HepG2 (cell line): ENCODE results near the gene TTLL8. TPM values are rescaled to one million over a fixed set of nuclear protein-coding genes. Genes with fewer than 3 reads are reported as not detected.

ENCODE experiments used
- ATAC-seq: fragments of 200-7000 bp; cut with Tn5 transposase; 3 replicates; pipeline ENCODE4 v1.9.1; 2020; ENCODE audit warnings: mild to moderate bottlenecking, moderate library complexity
- BruUV-seq: library from RNA; stranded (reverse); fragments of 400-500 nt; replicated peaks from 2 replicates; lab custom pipeline; 2021; lab: Mats Ljungman, UMichigan
- CTCF ChIA-PET: fragments of 300-600 bp; formaldehyde crosslinking; extraction: SDS; loops from one replicate; lab custom pipeline; 2021; ENCODE audit warnings: low total read pairs, inconsistent platforms, low intra/inter-chr PET ratio; lab: Yijun Ruan, JAX
- POLR2A ChIA-PET: fragments of 350-600 bp; sonication (Branson Sonifier 250); formaldehyde crosslinking; loops from one replicate; lab custom pipeline; 2020; ENCODE audit warnings: antibody characterized with exemption, inconsistent platforms; lab: Yijun Ruan, JAX
- DNase-seq: peaks from one replicate; pipeline ENCODE4 v3.0.0-alpha.2; 2015; ENCODE audit warnings: low spot score
- FAIRE-seq: peaks from 3 replicates; lab custom pipeline; 2011; peaks lifted over from hg19 to GRCh38; lab: Jason Lieb, UNC
- H2AFZ ChIP-seq: one replicate; pipeline ENCODE4 v1.6.1; 2011; ENCODE audit warnings: low read length, inconsistent platforms
- H3K27ac ChIP-seq: fragments of 300-600 bp; 3 replicates; pipeline ENCODE4 v1.8.0; 2011; ENCODE audit warnings: mixed run types, mild to moderate bottlenecking, mixed read lengths, low read length, inconsistent platforms; ENCODE audit not compliant: insufficient read depth; ENCODE audit errors: extremely low read length
- H3K27me3 ChIP-seq, 2 experiments: fragments of 200-600 bp in 1 of 2; 2 replicates in 1 of 2; 3 replicates in 1 of 2; pipeline versions ENCODE4 v1.6.0 to v1.8.0; 2011; ENCODE audit warnings: low read length in 2 of 2, mild to moderate bottlenecking in 2 of 2, moderate library complexity in 2 of 2, inconsistent platforms in 1 of 2; ENCODE audit not compliant: insufficient read depth in 2 of 2, control insufficient read depth in 1 of 2
- H3K36me3 ChIP-seq, 2 experiments: fragments of 200-600 bp in 1 of 2; replicated peaks in 1 of 2; 2 replicates in 1 of 2; 3 replicates in 1 of 2; pipeline versions ENCODE4 v1.5.1 to v1.8.0; 2011; ENCODE audit warnings: low read length in 2 of 2, inconsistent platforms in 1 of 2; ENCODE audit not compliant: insufficient read depth in 2 of 2, control insufficient read depth in 1 of 2
- H3K4me1 ChIP-seq: 2 replicates; pipeline ENCODE4 v1.5.1; 2012; ENCODE audit warnings: low read length, inconsistent platforms; ENCODE audit not compliant: insufficient read depth
- H3K4me2 ChIP-seq: 2 replicates; pipeline ENCODE4 v1.6.0; 2011; ENCODE audit warnings: low read depth, low read length, inconsistent platforms
- H3K4me3 ChIP-seq, 3 experiments: fragments of 200-600 bp in 1 of 3; sonication (generic), shearing (Covaris generic) in 1 of 3; replicated peaks in 1 of 3; 2 replicates each; pipeline ENCODE4 v1.5.1; 2011 to 2016; ENCODE audit warnings: low read length in 3 of 3, inconsistent platforms in 2 of 3, low read depth in 2 of 3, mild to moderate bottlenecking in 2 of 3, control low read depth in 1 of 3, mixed read lengths in 1 of 3; ENCODE audit not compliant: insufficient read depth in 1 of 3
- H3K79me2 ChIP-seq: one replicate; pipeline ENCODE4 v1.6.1; 2011; ENCODE audit warnings: low read length, inconsistent platforms; ENCODE audit not compliant: insufficient read depth
- H3K9ac ChIP-seq: 2 replicates; pipeline ENCODE4 v1.6.0; 2011; ENCODE audit warnings: mild to moderate bottlenecking, low read depth, low read length, inconsistent platforms; ENCODE audit not compliant: insufficient read depth
- H3K9me3 ChIP-seq: 2 replicates; pipeline ENCODE4 v1.5.1; 2012; ENCODE audit warnings: mild to moderate bottlenecking, low read length
- H4K20me1 ChIP-seq: 2 replicates; pipeline ENCODE4 v1.6.0; 2011; ENCODE audit warnings: inconsistent platforms, mild to moderate bottlenecking, low read length, moderate library complexity; ENCODE audit not compliant: insufficient read depth
- CBFB ChIP-seq: sonication (generic); formaldehyde crosslinking; IDR thresholded peaks from 2 replicates; pipeline ENCODE4 v1.4.0; 2020; ENCODE audit warnings: missing genetic modification reagents
- CHD2 ChIP-seq: IDR thresholded peaks from 2 replicates; pipeline ENCODE4 v1.6.1; 2011; ENCODE audit warnings: low read depth, low read length, improper control_type of control experiment
- FOSL1 ChIP-seq: sonication (generic); formaldehyde crosslinking; IDR thresholded peaks from 2 replicates; pipeline ENCODE4 v1.9.0; 2021; ENCODE audit warnings: missing genetic modification reagents, borderline replicate concordance
- NPAS2 ChIP-seq: sonication (generic); formaldehyde crosslinking; IDR thresholded peaks from 2 replicates; pipeline ENCODE4 v1.8.0; 2022; ENCODE audit warnings: mild to moderate bottlenecking, missing genetic modification reagents, borderline replicate concordance
- REXO4 ChIP-seq: sonication (generic); formaldehyde crosslinking; IDR thresholded peaks from 2 replicates; pipeline ENCODE4 v1.8.0; 2022; ENCODE audit warnings: missing genetic modification reagents, mild to moderate bottlenecking, borderline replicate concordance
- SMC3 ChIP-seq: IDR thresholded peaks from 2 replicates; pipeline ENCODE4 v1.6.1; 2011; ENCODE audit warnings: low read length, improper control_type of control experiment
- SP1 ChIP-seq, 2 experiments: fragments of 450-650 bp in 1 of 2; sonication (generic) in 1 of 2; formaldehyde crosslinking in 1 of 2; IDR thresholded peaks; 2 replicates each; pipeline versions ENCODE4 v1.4.0 to v1.6.1; 2016 to 2020; ENCODE audit warnings: missing genetic modification reagents in 1 of 2
- ZBTB33 ChIP-seq: sonication (generic); formaldehyde crosslinking; IDR thresholded peaks from 2 replicates; pipeline ENCODE4 v1.4.0; 2020; ENCODE audit warnings: missing genetic modification reagents
- ZNF317 ChIP-seq: sonication (generic); formaldehyde crosslinking; IDR thresholded peaks from 2 replicates; pipeline ENCODE4 v1.5.0; 2020; ENCODE audit warnings: mild to moderate bottlenecking, missing genetic modification reagents
- ZNF362 ChIP-seq: sonication (generic); formaldehyde crosslinking; IDR thresholded peaks from 2 replicates; pipeline ENCODE4 v1.4.0; 2020; ENCODE audit warnings: missing genetic modification reagents, mild to moderate bottlenecking, borderline replicate concordance
- ZNF580 ChIP-seq: IDR thresholded peaks from 2 replicates; pipeline ENCODE4 v1.6.1; 2016; ENCODE audit warnings: low read depth, borderline replicate concordance
- WGBS: methylation state at CpG from one replicate; pipeline ENCODE4 v1.1.6; 2017; ENCODE audit warnings: low lambda C conversion rate; 5-methylcytosine and 5-hydroxymethylcytosine counted together
- in situ Hi-C: cut with HindIII; loops from 2 replicates; pipeline ENCODE4 v1.10.0; 2017; ENCODE audit warnings: low pct_unique_long_range_greater_than_20kb; ENCODE audit not compliant: extremely low pct_ligation_motif_present
- intact Hi-C: fragments of 100-400 bp; cut with micrococcal nuclease; formaldehyde crosslinking; loops from one replicate; pipeline ENCODE4 v1.10.0; 2022; ENCODE audit not compliant: unreplicated experiment
- polyA plus RNA-seq, 8 experiments: library from polyadenylated mRNA; depleted of rRNA in 3 of 8; stranded (reverse) in 7 of 8; unstranded in 1 of 8; fragments of >200 nt; fragmentation: Illumina TruSeq in 4 of 8; extraction: Trizol in 4 of 8; gene quantifications; 2 replicates each; pipeline versions ENCODE4 v1.2.1 to v1.2.3, GENCODE V29; 2011 to 2016; ENCODE audit warnings: low read depth in 4 of 8, missing spikeins in 1 of 8, mixed read lengths in 1 of 8; ENCODE audit not compliant: insufficient read depth in 1 of 8
- total RNA-seq, 5 experiments: library from RNA; depleted of rRNA; stranded (reverse); fragments of >200 nt; fragmentation: Illumina TruSeq; extraction: Trizol; gene quantifications; 2 replicates each; pipeline ENCODE4 v1.2.3, GENCODE V29; 2016; ENCODE audit warnings: low read depth in 1 of 5
- TF ChIP-seq, protein P1 (sequence below): sonication (generic); formaldehyde crosslinking; IDR thresholded peaks from 2 replicates; pipeline ENCODE4 v1.5.1; 2020; ENCODE audit warnings: missing genetic modification reagents, mild to moderate bottlenecking, borderline replicate concordance
- TF ChIP-seq, protein P2 (sequence below): sonication (generic); formaldehyde crosslinking; IDR thresholded peaks from 2 replicates; pipeline ENCODE4 v1.4.0; 2020; ENCODE audit warnings: missing genetic modification reagents, borderline replicate concordance

TTLL8 gene
- total and polyA plus RNA-seq, 2 of the 13 experiments (the other 11 are each of a cell fraction or from before 2014, with no cell fraction given): not detected

DNA sequence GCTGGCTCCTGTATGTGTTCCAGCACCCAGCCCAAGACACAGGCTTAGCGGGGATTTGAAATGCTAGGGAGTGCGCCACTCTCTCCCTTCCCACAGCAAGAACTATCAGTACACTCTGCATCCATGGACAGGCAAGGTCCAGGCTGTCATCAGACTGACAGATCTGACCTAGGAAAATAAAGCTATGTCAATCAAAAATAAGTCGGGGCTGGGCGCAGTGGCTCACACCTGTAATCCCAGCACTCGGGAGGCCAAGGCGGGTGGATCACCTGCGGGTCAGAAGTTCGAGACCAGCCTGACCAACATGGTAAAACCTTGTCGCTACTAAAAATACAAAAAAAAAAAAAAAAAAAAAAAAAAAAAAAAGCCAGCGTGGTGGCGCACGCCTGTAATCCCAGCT lies 30.0 kb upstream of the TTLL8 start:
- peaks cover 7% of the 10 kb centered on the region for H3K4me1 ChIP-seq
- H3K9ac ChIP-seq: no peak overlapping the region
- H3K36me3 ChIP-seq: no peaks in the 10 kb centered on the region
- TF ChIP-seq REXO4 (CRISPR knock-in tag) (no peak), ZNF317 (CRISPR knock-in tag) (no peak), ZNF580 (no peak), ZNF362 (CRISPR knock-in tag) (no peak), SP1 (IDR thresholded peaks at IDR 0.05) (no peak), SP1 (CRISPR knock-in tag; IDR thresholded peaks at IDR 0.05) (no peak)
- WGBS: 42% methylated on average over 11 of the region's 12 CpGs
- ChIA-PET POLR2A (no interaction called here), CTCF (no interaction called here)
- FAIRE-seq: no peak
- H4K20me1 ChIP-seq: no peaks in the 10 kb centered on the region
- no peak for DNase-seq
- no peak for ATAC-seq
- no peak overlapping the region for H2AFZ ChIP-seq
- BruUV-seq: no TSS peak
- intact Hi-C loops: no loop called here
- no peak overlapping the region for H3K27ac ChIP-seq
- H3K9me3 ChIP-seq: no peaks in the 10 kb centered on the region
- no peaks in the 10 kb centered on the region for H3K79me2 ChIP-seq
- no peak overlapping the region for H3K4me3 ChIP-seq
- H3K27me3 ChIP-seq: peaks cover 3 to 29% of the 10 kb centered on the region in 2 experiments; a peak in 4 of 5 replicates
- no peak overlapping the region for H3K4me2 ChIP-seq
- in situ Hi-C loops: no loop called here

DNA sequence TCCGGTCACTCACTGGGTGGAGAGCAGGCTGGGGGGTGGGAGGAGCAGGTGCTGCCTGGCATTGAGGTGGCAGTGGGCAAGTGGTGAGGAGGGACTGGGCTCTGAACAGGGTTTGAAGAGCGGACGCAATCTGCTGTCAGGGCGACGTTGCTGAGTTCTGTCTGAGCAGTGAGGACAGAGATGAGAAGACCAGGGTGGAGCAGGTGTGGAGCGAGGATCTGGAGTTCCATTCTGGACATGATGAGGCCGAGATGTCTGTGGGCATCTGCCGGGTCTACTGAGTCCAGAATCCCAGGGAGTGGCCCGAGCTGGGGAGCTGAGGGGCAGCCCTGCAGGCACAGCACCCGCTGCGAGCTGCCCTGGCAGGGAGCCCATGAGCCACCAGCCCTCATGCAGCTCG lies 29.5 kb upstream of the TTLL8 start:
- H3K4me2 ChIP-seq: no peak overlapping the region
- H3K36me3 ChIP-seq: no peaks in the 10 kb centered on the region
- no peak overlapping the region for H3K27ac ChIP-seq
- no TSS peak for BruUV-seq
- H3K27me3 ChIP-seq: peaks cover 3 to 33% of the 10 kb centered on the region in 2 experiments; a peak in 4 of 5 replicates
- no peaks in the 10 kb centered on the region for H4K20me1 ChIP-seq
- CTCF ChIA-PET: no interaction called here
- H3K4me1 ChIP-seq: peaks cover 11% of the 10 kb centered on the region
- FAIRE-seq (no peak), ATAC-seq (no peak), DNase-seq (no peak)
- no peak overlapping the region for H3K9ac ChIP-seq
- H3K4me3 ChIP-seq: no peak overlapping the region
- in situ Hi-C loops: no loop called here
- no peaks in the 10 kb centered on the region for H3K9me3 ChIP-seq
- H2AFZ ChIP-seq: no peak overlapping the region
- intact Hi-C loops: no loop called here
- POLR2A ChIA-PET: no interaction called here
- H3K79me2 ChIP-seq: no peaks in the 10 kb centered on the region
- 60% methylated on average over 6 of the region's 12 CpGs for WGBS
- TF ChIP-seq SMC3 (no peak), CBFB (CRISPR knock-in tag) (no peak), FOSL1 (CRISPR knock-in tag) (no peak), CHD2 (no peak), ZBTB33 (CRISPR knock-in tag) (no peak), NPAS2 (no peak)
- TF ChIP-seq, protein P1, sequence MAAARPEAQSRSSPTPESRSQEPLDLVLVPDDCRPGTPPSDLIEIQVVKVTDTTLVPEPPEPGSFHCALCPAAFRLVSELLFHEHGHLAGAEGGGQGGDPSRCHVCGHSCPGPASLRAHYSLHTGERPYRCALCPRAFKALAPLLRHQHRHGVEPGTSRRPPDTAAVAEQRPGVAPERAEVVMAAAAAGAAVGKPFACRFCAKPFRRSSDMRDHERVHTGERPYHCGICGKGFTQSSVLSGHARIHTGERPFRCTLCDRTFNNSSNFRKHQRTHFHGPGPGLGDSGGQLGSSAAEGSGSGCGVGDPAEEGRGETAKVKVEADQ (CRISPR knock-in tag): no peak
- TF ChIP-seq, protein P2, sequence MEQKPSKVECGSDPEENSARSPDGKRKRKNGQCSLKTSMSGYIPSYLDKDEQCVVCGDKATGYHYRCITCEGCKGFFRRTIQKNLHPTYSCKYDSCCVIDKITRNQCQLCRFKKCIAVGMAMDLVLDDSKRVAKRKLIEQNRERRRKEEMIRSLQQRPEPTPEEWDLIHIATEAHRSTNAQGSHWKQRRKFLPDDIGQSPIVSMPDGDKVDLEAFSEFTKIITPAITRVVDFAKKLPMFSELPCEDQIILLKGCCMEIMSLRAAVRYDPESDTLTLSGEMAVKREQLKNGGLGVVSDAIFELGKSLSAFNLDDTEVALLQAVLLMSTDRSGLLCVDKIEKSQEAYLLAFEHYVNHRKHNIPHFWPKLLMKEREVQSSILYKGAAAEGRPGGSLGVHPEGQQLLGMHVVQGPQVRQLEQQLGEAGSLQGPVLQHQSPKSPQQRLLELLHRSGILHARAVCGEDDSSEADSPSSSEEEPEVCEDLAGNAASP (CRISPR knock-in tag): no peak
